HEK293T (cell line): ENCODE data around the gene CALHM5.

Experiments used
- FOXA1 ChIP-seq: fragments of 450-650 bp; IDR thresholded peaks from 2 replicates; pipeline ENCODE4 v1.6.1; 2016; ENCODE audit warnings: mild to moderate bottlenecking
- FOXM1 ChIP-seq: fragments of 450-650 bp; IDR thresholded peaks from 2 replicates; pipeline ENCODE4 v1.6.1; 2017; ENCODE audit warnings: mild to moderate bottlenecking, borderline replicate concordance
- ZNF384 ChIP-seq: fragments of 450-650 bp; IDR thresholded peaks from 2 replicates; pipeline ENCODE4 v1.6.1; 2016

GRCh38 chr6:116476002-116476678, 35.3 kb upstream of the CALHM5 start:
- no peak for TF ChIP-seq FOXM1
- no peak for TF ChIP-seq ZNF384
- no peak for TF ChIP-seq FOXA1
